GM12891 (cell line): ENCODE measurements around the gene ALAS2.
"Not testable (repeated sequence)": the region's sequence is repeated elsewhere in the genome, so short reads cannot be mapped to it uniquely, and the experiment has no call there.

Experiments used
- DNase-seq: peaks from one replicate; pipeline ENCODE4 v3.0.0; 2011; ENCODE audit warnings: low spot score; ENCODE audit not compliant: insufficient read length
- FAIRE-seq: peaks from 2 replicates; lab custom pipeline; 2011; peaks lifted over from hg19 to GRCh38; lab: Jason Lieb, UNC
- PAX5 ChIP-seq: IDR thresholded peaks from 2 replicates; pipeline ENCODE4 v1.6.1; 2011; ENCODE audit warnings: low read length, moderate library complexity, mild to moderate bottlenecking; ENCODE audit not compliant: insufficient read depth, severe bottlenecking
- POLR2A ChIP-seq: IDR thresholded peaks from 2 replicates; pipeline ENCODE4 v1.6.1; 2011; ENCODE audit warnings: low read depth, low read length, control low read depth
- POLR2AphosphoS5 ChIP-seq: IDR thresholded peaks from 2 replicates; pipeline ENCODE4 v1.6.1; 2011; ENCODE audit warnings: low read depth, low read length, control low read depth
- POU2F2 ChIP-seq: IDR thresholded peaks from 2 replicates; pipeline ENCODE4 v1.6.1; 2011; ENCODE audit warnings: low read depth, mild to moderate bottlenecking, control low read depth, low read length, moderate library complexity
- SPI1 ChIP-seq: IDR thresholded peaks from 2 replicates; pipeline ENCODE4 v1.6.1; 2011; ENCODE audit warnings: low read depth, low read length, control low read depth
- TAF1 ChIP-seq: IDR thresholded peaks from 2 replicates; pipeline ENCODE4 v1.6.1; 2011; ENCODE audit warnings: low read depth, low read length, control low read depth

The ALAS2 gene

DNA sequence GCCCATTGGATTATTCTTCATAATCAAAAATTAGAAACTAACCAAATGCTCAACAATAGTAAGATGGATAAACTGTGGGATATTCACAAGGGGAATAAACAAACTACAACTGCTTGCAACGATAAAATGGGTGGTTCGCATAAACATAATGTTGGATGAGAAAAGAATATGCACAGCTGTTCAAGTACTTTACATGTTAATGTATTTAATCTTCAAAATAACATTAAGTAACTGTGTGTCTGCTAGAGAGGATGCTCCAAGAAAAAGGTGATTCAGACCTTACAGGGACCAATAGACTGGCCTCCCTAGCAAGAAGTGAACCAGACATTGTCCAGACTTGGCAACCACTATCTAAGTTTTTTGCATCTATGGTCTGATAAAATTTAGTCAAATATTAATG, 39.1 kb downstream of the ALAS2 start:
- TF ChIP-seq POLR2A (no peak), POLR2AphosphoS5 (no peak), POU2F2 (no peak)
- DNase-seq (no peak), FAIRE-seq (no peak)

DNA sequence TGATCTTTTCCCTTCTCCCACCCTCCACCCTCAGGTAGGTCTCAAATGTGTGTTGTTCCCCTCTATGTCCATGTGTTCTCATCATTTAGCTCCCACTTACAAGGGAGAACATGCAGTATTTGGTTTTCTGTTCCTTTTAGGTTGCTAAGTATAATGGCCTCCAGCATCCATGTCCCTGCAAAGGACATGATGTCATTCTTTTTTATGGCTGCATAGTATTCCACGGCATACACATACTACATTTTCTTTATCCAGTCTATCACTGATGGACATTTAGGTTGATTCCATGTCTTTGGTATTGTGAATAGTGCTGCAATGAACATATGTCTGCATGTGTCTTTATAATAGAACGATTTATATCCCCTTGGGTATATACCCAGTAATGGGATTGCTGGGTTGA, 47.5 kb downstream of the ALAS2 start:
- FAIRE-seq, DNase-seq: not testable (repeated sequence)

DNA sequence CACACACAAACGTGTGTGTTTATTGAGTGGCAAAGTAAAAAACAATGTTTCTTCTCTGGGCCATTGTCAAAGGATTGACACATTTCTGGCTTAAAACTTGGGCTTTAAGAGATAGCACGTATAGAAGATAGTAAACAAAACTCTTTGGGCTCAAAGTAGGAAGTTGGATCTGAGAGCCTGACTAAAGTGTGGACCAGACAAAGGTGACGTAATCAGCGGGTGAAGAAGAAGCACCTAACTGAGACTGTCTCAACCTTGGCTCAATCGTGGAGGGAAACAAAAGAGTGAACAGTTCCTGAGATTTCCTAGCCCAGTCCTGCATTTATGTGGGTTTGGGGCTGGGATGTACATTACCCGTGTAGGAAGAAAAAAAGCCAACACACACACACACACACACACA, 50.4 kb downstream of the ALAS2 start:
- no peak for DNase-seq
- TF ChIP-seq SPI1 (no peak), PAX5 (no peak), POLR2A (no peak), POLR2AphosphoS5 (no peak), POU2F2 (no peak), TAF1 (no peak)
- FAIRE-seq: no peak

DNA sequence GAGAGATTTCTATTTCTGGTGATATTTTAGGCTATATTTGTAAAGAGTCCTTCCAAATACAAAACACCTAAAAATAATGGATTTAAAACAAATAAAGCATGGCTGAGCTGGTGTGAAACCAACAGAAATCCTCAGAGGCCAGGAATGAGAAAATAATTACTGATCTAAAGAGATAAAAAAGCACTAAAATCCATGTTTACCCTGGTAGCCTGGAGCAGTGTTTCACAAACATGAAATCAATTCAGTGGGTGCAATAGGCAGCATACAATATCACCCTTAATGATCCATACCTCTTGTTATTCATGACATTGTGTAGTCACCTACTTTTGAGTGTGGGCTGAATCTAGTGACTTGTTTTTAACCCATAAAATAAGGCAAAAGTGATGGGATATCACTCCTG, 51.3 kb downstream of the ALAS2 start:
- TF ChIP-seq SPI1 (no peak), POLR2AphosphoS5 (no peak), PAX5 (no peak), POLR2A (no peak), POU2F2 (no peak), TAF1 (no peak)
- no peak for FAIRE-seq
- DNase-seq: no peak

DNA sequence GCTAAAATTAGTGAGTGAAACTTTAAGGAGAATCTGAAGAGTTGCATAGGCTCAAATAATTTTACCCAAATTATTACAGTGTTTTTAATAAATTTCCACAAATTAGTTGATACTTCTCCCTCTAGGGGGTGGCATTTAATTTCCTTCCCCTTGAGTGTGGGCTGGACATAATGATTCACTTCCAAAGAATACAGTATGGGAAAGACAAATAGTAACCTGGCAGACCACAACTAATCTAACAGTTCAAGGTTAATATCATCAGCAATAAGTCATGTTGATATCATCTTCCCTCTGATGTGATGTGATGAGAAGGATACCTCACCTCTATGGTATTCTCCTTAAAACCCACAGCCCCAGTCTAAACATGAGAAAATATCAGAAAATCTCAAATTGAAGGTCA, 52.3 kb downstream of the ALAS2 start:
- TF ChIP-seq POLR2A (no peak), TAF1 (no peak), POU2F2 (no peak), SPI1 (no peak), POLR2AphosphoS5 (no peak)
- DNase-seq (no peak), FAIRE-seq (no peak)

DNA sequence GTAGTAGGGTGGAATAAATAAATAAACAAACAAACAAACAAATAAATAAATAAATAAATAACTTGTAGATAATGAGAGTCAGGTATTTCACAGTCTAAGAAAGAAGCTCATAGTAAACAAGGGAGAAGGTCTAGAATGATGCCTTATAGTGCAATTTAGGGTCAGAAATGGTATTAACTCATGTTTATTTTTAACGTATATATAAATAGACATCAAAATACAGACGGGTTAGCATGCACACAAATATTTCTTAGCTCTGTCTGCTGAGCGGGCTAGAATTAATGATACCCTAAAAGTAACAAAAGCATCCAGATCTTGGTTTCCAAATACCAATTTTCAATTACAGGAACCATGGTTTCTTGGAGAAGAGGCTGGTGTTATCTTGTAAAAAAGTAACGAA, 53.4 kb downstream of the ALAS2 start:
- FAIRE-seq: no peak
- TF ChIP-seq TAF1: no peak
- no peak for TF ChIP-seq POU2F2
- TF ChIP-seq POLR2AphosphoS5: no peak
- TF ChIP-seq POLR2A: no peak
- no peak for TF ChIP-seq PAX5
- TF ChIP-seq SPI1: no peak
- no peak for DNase-seq

DNA sequence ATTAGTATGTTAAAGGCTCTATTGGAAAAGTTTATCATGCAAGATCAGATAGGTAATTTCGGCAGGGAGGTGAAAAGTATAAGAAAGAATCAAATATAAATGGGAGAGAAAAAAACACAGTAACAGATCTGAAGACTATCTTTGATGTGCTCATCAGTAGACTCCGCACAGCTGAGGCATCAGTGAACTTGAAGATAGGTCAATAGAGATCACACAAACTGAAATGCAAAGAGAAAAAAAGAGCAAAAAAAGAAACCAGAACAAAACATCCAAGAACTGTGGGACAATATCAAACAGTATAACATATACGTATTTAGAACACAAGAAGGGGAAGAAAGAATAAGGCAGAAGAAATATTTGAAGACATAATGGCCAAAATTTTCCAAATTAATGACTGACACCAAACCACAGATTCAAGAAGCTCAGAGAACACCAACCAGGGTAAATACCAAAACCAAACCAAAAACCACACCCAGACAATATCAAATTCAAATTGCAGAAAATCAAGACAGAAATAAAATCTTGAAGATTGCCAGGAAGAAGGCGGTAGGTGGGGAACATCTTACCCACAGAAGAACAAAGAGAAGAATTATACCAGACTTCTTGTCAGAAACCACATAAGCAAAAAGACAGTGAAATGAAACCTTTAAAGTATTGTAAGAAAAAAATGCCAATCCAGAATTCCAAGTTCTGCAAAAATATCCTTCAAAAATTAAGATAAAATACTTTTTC, 65.8 kb downstream of the ALAS2 start:
- TF ChIP-seq POLR2AphosphoS5 (no peak), SPI1 (no peak), POU2F2 (no peak), PAX5 (no peak), TAF1 (no peak), POLR2A (no peak)
- no peak for DNase-seq
- no peak for FAIRE-seq

DNA sequence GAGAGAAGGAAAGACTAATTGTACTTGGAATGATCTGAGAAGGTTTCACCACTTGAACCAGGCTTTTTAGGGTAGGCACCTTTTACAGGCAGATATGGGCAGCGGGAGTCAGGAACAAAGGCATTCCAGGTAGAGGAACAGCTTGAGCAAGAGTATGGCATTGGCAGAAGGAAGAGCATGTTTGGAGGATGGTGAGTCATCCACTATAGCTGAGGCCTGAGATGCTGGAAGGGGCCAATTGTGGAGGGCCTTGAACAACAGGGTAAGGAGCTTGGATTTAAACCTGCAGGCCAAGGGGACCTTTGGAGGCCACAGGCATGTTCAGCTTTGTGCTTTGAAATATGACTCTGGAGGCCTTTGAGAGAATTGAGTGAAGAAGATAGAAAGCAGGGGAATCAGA, 69.0 kb downstream of the ALAS2 start:
- TF ChIP-seq SPI1: no peak
- no peak for TF ChIP-seq TAF1
- no peak for TF ChIP-seq POLR2A
- no peak for TF ChIP-seq POU2F2
- TF ChIP-seq PAX5: no peak
- TF ChIP-seq POLR2AphosphoS5: no peak
- FAIRE-seq (no peak), DNase-seq (no peak)
